ENCODE measurements around the gene EPHA6. TPM values are rescaled to one million over a fixed set of nuclear protein-coding genes. Genes with fewer than 3 reads are reported as not detected.

The EPHA6 gene
- total and polyA plus RNA-seq, 2 donors (not counting 3 experiments of a cell fraction or from before 2014, with no cell fraction given) = not detected

DNA sequence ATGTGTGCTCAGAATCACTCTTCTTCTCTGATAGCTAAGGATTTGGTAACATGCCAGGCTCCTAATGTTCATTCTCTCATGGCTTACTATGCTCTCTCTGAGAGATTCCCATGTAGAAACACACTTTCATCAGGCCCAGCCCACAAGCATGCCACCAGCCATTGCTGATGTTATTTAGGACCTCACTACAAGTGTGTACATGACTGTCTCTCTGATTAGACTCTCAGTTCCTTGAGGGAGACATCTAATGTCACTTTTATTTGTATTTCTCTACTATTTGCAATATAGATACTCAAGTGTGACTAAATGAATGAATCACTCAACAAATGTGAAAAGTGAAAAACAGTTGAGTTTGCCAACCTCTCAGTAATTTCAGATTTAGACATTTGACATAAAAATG lies 865.8 kb downstream of the EPHA6 start:
- Histone ChIP-seq H3K79me2 (ENCODE audit: control insufficient read depth, insufficient read depth, low read length) (no peaks in the 10 kb centered on the region), H4K20me1 (replicated peaks; ENCODE audit: control insufficient read depth, extremely low read depth, insufficient read depth, low read length) (no peaks in the 10 kb centered on the region), H3K9ac (replicated peaks; ENCODE audit: extremely low read depth, insufficient read depth, low read length) (no peak overlapping the region), H3K27me3 (ENCODE audit: control insufficient read depth in 2 of 2, insufficient read depth in 2 of 2, low read length in 2 of 2) (no peaks in the 10 kb centered on the region), H3K9me1 (replicated peaks; ENCODE audit: control insufficient read depth, extremely low read depth, insufficient read depth, low read length) (no peaks in the 10 kb centered on the region), H3K4me3 (replicated peaks in 1 of 3; ENCODE audit: insufficient read depth in 1 of 3, low read depth in 1 of 3, low read length in 3 of 3) (no peak overlapping the region), H2AFZ (ENCODE audit: low read depth, low read length) (no peak overlapping the region), H3K27ac (ENCODE audit: insufficient read depth, low read depth, low read length) (no peak overlapping the region), H3K4me2 (ENCODE audit: insufficient read depth, low read length) (no peak overlapping the region), H3K4me1 (ENCODE audit: control insufficient read depth, extremely low read depth, insufficient read depth, low read length) (no peaks in the 10 kb centered on the region), H3K9me3 (replicated peaks; ENCODE audit: control insufficient read depth, insufficient read depth, low read length) (no peaks in the 10 kb centered on the region), H3K36me3 (ENCODE audit: control insufficient read depth in 2 of 2, extremely low read depth in 1 of 2, insufficient read depth in 2 of 2, low read length in 2 of 2) (no peaks in the 10 kb centered on the region)
- CTCF ChIA-PET = no interaction called here
- TF ChIP-seq FOS (IDR thresholded peaks at IDR 0.05; ENCODE audit: borderline replicate concordance, insufficient read depth, low read length) = no peak
- no TSS peak for BruUV-seq (replicated peaks)
- intact Hi-C loops (cut with micrococcal nuclease) (no loop called here), dilution Hi-C loops (cut with MboI; ENCODE audit: extremely low pct_ligation_motif_present, low sequenced_read_pairs) (no loop called here)
- FAIRE-seq = no peak
- POLR2A ChIA-PET = no interaction called here
- DNase-seq (ENCODE audit: low read depth, low spot score) = no peak

DNA sequence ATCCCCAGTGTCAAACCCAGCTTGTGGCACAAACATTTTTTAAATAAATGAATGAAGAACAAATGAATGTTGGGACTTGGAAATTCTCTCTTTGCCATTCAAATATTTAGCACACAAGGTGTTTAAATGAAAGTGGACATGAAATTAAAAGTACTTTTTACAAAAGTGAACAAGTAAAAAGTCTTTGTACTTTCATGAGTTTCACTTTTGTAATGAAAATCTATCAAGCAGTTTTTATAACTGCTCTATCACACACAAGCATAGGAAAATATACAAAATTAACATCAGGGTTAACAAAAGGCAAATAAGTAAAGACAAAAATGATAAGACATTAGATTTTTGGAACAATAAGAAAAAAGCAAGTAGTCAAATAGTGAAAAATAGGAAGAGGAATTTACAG lies 866.3 kb downstream of the EPHA6 start:
- Histone ChIP-seq H3K9me1 (replicated peaks; ENCODE audit: control insufficient read depth, extremely low read depth, insufficient read depth, low read length) (no peaks in the 10 kb centered on the region), H3K4me3 (replicated peaks in 1 of 3; ENCODE audit: insufficient read depth in 1 of 3, low read depth in 1 of 3, low read length in 3 of 3) (no peak overlapping the region), H3K9me3 (replicated peaks; ENCODE audit: control insufficient read depth, insufficient read depth, low read length) (no peaks in the 10 kb centered on the region), H3K9ac (replicated peaks; ENCODE audit: extremely low read depth, insufficient read depth, low read length) (no peak overlapping the region), H3K27ac (ENCODE audit: insufficient read depth, low read depth, low read length) (no peak overlapping the region), H2AFZ (ENCODE audit: low read depth, low read length) (no peak overlapping the region), H3K4me1 (ENCODE audit: control insufficient read depth, extremely low read depth, insufficient read depth, low read length) (no peaks in the 10 kb centered on the region), H3K36me3 (ENCODE audit: control insufficient read depth in 2 of 2, extremely low read depth in 1 of 2, insufficient read depth in 2 of 2, low read length in 2 of 2) (no peaks in the 10 kb centered on the region), H4K20me1 (replicated peaks; ENCODE audit: control insufficient read depth, extremely low read depth, insufficient read depth, low read length) (no peaks in the 10 kb centered on the region), H3K4me2 (ENCODE audit: insufficient read depth, low read length) (no peak overlapping the region), H3K79me2 (ENCODE audit: control insufficient read depth, insufficient read depth, low read length) (no peaks in the 10 kb centered on the region), H3K27me3 (ENCODE audit: control insufficient read depth in 2 of 2, insufficient read depth in 2 of 2, low read length in 2 of 2) (no peaks in the 10 kb centered on the region)
- FAIRE-seq (no peak), DNase-seq (ENCODE audit: low read depth, low spot score) (no peak)
- intact Hi-C loops (cut with micrococcal nuclease) (no loop called here), dilution Hi-C loops (cut with MboI; ENCODE audit: extremely low pct_ligation_motif_present, low sequenced_read_pairs) (no loop called here)
- POLR2A ChIA-PET = no interaction called here
- BruUV-seq (replicated peaks) = no TSS peak
- no peak for TF ChIP-seq EZH2 (IDR thresholded peaks at IDR 0.05; ENCODE audit: borderline replicate concordance, low read depth, low read length, severe bottlenecking)
- TF ChIP-seq, protein P1, sequence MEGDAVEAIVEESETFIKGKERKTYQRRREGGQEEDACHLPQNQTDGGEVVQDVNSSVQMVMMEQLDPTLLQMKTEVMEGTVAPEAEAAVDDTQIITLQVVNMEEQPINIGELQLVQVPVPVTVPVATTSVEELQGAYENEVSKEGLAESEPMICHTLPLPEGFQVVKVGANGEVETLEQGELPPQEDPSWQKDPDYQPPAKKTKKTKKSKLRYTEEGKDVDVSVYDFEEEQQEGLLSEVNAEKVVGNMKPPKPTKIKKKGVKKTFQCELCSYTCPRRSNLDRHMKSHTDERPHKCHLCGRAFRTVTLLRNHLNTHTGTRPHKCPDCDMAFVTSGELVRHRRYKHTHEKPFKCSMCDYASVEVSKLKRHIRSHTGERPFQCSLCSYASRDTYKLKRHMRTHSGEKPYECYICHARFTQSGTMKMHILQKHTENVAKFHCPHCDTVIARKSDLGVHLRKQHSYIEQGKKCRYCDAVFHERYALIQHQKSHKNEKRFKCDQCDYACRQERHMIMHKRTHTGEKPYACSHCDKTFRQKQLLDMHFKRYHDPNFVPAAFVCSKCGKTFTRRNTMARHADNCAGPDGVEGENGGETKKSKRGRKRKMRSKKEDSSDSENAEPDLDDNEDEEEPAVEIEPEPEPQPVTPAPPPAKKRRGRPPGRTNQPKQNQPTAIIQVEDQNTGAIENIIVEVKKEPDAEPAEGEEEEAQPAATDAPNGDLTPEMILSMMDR (IDR thresholded peaks at IDR 0.05; ENCODE audit: extremely low read depth in 1 of 2, insufficient read depth in 1 of 2, low read depth in 1 of 2, low read length in 2 of 2) = no peak
- TF ChIP-seq, protein P2, sequence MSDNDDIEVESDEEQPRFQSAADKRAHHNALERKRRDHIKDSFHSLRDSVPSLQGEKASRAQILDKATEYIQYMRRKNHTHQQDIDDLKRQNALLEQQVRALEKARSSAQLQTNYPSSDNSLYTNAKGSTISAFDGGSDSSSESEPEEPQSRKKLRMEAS (IDR thresholded peaks at IDR 0.05; ENCODE audit: insufficient read depth, insufficient read length) = no peak
- CTCF ChIA-PET = no interaction called here

Measured in endothelial cell of umbilical vein (primary cell).